K562 (cell line): ENCODE data around the gene GBX1. TPM values are rescaled to one million over a fixed set of nuclear protein-coding genes. Genes with fewer than 3 reads are reported as not detected.

Experiments
- CC2D1A ChIP-seq: fragments of 450-650 bp; IDR thresholded peaks from 2 replicates; pipeline ENCODE4 v1.6.1; 2017; ENCODE audit warnings: mild to moderate bottlenecking
- CEBPZ ChIP-seq: fragments of 150-350 bp; IDR thresholded peaks from 2 replicates; pipeline ENCODE4 v1.6.1; 2014; ENCODE audit warnings: low read depth, mild to moderate bottlenecking, low read length, borderline replicate concordance
- FOXK1 ChIP-seq: sonication (generic); formaldehyde crosslinking; IDR thresholded peaks from 2 replicates; pipeline ENCODE4 v1.8.0; 2022; ENCODE audit warnings: missing genetic modification reagents, mild to moderate bottlenecking, borderline replicate concordance
- HES1 ChIP-seq: fragments of 450-650 bp; IDR thresholded peaks from 2 replicates; pipeline ENCODE4 v1.6.1; 2016; ENCODE audit warnings: low read depth, mild to moderate bottlenecking, moderate library complexity
- L3MBTL2 ChIP-seq: fragments of 450-650 bp; IDR thresholded peaks from 2 replicates; pipeline ENCODE4 v1.6.1; 2016; ENCODE audit warnings: mild to moderate bottlenecking, moderate library complexity
- NELFE ChIP-seq: IDR thresholded peaks from 2 replicates; pipeline ENCODE4 v1.6.1; 2011; ENCODE audit warnings: mild to moderate bottlenecking; ENCODE audit not compliant: insufficient read depth, insufficient read length
- NR0B1 ChIP-seq: fragments of 450-650 bp; IDR thresholded peaks from one replicate; pipeline ENCODE4 v1.6.1; 2018; ENCODE audit warnings: mild to moderate bottlenecking, moderate library complexity; ENCODE audit not compliant: partially characterized antibody
- PHF20 ChIP-seq: fragments of 450-650 bp; IDR thresholded peaks from 2 replicates; pipeline ENCODE4 v1.6.1; 2018; ENCODE audit not compliant: partially characterized antibody
- POLR3A ChIP-seq: IDR thresholded peaks from 2 replicates; pipeline ENCODE4 v1.6.1; 2011; ENCODE audit warnings: borderline replicate concordance, mild to moderate bottlenecking, moderate library complexity; ENCODE audit not compliant: insufficient read length, insufficient read depth; ENCODE audit errors: extremely low read depth
- REST ChIP-seq, 2 experiments: fragments of 450-650 bp; formaldehyde crosslinking in 1 of 2; IDR thresholded peaks; 2 replicates each; pipeline versions ENCODE4 v1.4.0 to v1.6.1; 2014 to 2020; ENCODE audit warnings: mild to moderate bottlenecking in 2 of 2, borderline replicate concordance in 1 of 2, low read depth in 1 of 2
- SP1 ChIP-seq: sonication (generic); formaldehyde crosslinking; IDR thresholded peaks from 2 replicates; pipeline ENCODE4 v1.8.1; 2022; ENCODE audit warnings: mild to moderate bottlenecking, missing genetic modification reagents
- polyA plus RNA-seq, 8 experiments: library from polyadenylated mRNA; depleted of rRNA in 4 of 8; stranded (reverse) in 5 of 8; unstranded in 3 of 8; fragments of >200 nt; fragmentation: Nextera tagmentation in 2 of 8; fragmentation: Illumina TruSeq in 1 of 8; extraction: Ambion mirVana in 2 of 8; extraction: Trizol in 1 of 8; gene quantifications; 2 replicates each; pipeline versions ENCODE4 v1.2.1 to v1.2.3, GENCODE V29; 2011 to 2014; ENCODE audit warnings: inconsistent platforms in 1 of 8, missing spikeins in 1 of 8
- total RNA-seq, 7 experiments: library from RNA; depleted of rRNA in 6 of 7; stranded (reverse); fragments of >200 nt in 6 of 7; fragmentation: Illumina TruSeq in 2 of 7; extraction: Trizol in 2 of 7; gene quantifications; 2 replicates each; pipeline versions ENCODE4 v1.2.1 to v1.2.3, GENCODE V29; 2011 to 2021; ENCODE audit warnings: low replicate concordance in 1 of 7

The GBX1 gene
- total and polyA plus RNA-seq, 9 of the 15 experiments (the other 6 are each of a cell fraction or from before 2014, with no cell fraction given) = not detected

- TF ChIP-seq FOXK1 (CRISPR knock-in tag) (no peak), L3MBTL2 (0 out of 2 replicates have a peak, but pooled peaks have one; percentile 19), CC2D1A (no peak), PHF20 (no peak), NR0B1 (no peak), NELFE (no peak), REST (IDR thresholded peaks at IDR 0.05; ENCODE audit: borderline replicate concordance) (no peak), REST (CRISPR knock-in tag; IDR thresholded peaks at IDR 0.05; ENCODE audit: low read depth) (0 out of 2 replicates have a peak, but pooled peaks have one; percentile 15), CEBPZ (no peak), HES1 (no peak), SP1 (CRISPR knock-in tag) (peak; percentile 16; the same call in 1 of the 2 replicates), POLR3A (no peak)
Observed at GRCh38 chr7:151113344-151114150, 53.9 kb downstream of the GBX1 start (continued).
